COR-L47 (cell line): Measurements from ENCODE around the gene SFI1.
"Not testable (repeated sequence)": the region's sequence is repeated elsewhere in the genome, so short reads cannot be mapped to it uniquely, and the experiment has no call there.

ENCODE experiments used
- DNase-seq: peaks from one replicate; lab custom pipeline; 2025; lab: John Stamatoyannopoulos, UW

Gene SFI1

DNA sequence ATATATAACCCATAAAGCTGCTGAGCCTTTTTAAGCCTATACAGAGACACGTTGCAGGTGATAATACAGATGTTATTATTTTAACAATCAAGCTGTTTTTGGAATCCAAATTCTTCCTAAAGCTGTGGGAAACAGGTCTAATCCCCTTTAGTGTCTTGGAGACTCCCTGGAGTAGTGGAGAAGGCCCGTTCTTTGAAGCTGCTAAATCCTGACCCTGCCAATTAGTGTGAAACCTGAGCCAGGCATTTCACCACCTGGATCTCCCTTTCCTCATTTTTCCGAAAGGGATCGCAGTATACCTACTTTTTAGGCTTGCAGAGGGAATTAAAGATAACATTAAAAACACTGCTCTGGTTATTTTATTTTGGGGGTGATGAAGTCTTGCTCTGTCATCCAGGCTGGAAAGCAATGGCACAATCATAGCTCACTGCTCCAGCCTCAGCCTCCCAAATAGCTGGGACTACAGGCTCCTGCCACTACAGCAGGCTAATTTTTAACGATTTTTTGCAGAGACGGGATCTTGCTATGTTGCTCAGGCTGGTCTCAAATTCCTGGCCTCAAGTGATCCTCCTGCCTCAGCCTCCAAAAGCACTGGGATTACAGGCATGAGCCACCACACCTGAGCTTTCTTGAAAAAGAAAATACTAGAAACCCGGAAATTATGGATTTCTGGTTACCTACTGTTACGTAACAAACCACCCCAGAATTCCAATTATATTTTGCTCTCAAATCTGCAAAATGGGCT is 4.9 kb upstream of the SFI1 start:
- no peak for DNase-seq

DNA sequence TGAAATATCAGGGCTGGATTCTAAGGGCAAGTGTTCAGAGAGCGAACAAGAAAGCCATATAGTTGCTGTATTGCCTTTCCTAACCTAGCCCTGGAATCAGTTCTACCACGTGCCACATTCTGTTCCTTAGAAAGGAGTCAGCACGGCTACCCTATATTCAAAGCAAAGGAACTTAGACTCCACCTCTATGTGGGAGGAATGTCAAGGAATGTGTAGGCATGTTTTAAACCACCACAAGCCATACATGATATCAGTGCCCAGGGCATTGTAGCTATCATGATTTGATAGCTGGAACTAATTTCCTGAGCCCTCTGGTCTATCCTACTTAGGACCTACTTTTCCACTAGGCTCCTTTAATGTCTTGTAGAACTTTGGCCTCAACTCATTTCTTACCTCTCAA is 4.2 kb upstream of the SFI1 start:
- DNase-seq, result no peak

DNA sequence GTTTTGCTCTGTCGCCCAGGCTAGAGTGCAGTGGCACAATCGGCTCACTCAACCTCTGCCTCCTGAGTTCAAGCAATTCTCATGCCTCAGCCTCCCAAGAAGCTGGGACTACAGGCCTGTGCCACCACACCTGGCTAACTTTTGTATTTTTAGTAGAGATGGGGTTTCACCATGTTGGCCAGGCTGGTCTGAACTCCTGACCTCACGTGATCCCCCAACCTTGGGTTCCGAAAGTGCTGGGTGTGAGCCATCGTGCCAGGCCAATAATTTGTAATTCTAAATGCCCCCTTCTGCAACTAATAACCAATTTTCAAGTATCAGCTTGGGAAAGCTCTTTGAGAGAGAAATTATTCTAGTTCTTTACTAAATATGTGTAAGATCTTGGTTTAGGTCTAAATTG is 3.0 kb upstream of the SFI1 start:
- DNase-seq, result not testable (repeated sequence)

DNA sequence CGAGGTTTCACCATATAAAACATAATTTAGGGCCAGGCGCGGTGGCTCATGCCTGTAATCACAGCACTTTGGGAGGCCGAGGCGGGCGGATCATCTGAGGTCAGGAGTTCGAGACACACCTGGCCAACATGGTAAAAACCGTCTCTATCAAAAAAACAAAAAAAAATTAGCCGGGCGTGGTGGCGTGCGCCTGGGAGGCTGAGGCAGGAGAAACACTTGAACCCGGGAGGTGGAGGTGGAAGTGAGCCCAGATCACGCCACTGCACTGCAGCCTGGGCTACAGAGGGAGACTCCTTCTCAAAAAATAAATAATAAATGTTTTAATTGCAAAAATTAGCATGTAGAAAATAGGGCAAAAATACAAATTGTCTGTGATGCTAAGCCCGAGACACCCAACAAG is 993 bp upstream of the SFI1 start:
- DNase-seq, result no peak

DNA sequence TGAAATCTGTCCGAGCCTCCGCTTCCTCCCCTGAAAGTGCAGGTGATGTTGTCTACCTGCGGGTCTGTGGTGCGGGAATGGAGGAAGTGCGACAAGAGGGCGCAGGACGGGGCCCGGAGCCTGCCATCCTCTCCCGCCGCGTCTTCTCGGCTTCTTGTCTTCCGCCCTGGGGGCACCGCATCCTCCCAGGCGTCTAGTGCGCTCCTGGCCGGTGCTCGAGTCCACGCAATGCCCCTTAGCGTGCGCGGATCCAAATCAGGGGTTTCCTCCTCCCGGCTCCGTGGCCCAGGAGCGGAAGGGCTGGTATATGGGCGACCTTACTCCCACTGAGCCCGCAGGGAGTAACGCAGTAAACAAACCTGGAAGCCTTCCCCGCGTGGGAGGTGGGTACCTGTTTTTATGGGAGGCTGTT is 405 bp downstream of the SFI1 start:
- DNase-seq, result no peak

GRCh38 chr22:31497148-31497938 is 1.0 kb downstream of the SFI1 start:
- no peak for DNase-seq

GRCh38 chr22:31501738-31502137 is 5.4 kb downstream of the SFI1 start:
- DNase-seq, result no peak

- DNase-seq, result no peak
Measured at GRCh38 chr22:31503211-31503964, 7.1 kb downstream of the SFI1 start.

DNA sequence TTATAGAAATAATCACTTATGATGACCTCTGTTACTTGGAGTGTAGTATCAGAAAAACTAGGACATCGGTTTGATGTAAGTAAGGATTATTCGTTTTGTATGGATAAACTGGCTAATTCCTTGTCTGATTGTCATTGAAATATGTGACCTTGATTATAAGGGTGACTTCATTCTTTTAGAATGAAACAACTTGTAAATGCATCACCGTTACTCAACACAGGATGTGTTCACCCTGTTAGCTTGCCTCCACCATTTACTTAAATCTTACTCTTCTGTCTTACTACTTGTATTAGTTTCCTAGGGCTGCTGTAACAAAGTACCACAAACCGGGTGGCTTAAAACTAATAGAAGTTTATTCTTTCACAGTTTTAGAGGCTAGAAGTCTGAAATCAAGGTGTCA is 7.9 kb downstream of the SFI1 start:
- DNase-seq, result no peak

DNA sequence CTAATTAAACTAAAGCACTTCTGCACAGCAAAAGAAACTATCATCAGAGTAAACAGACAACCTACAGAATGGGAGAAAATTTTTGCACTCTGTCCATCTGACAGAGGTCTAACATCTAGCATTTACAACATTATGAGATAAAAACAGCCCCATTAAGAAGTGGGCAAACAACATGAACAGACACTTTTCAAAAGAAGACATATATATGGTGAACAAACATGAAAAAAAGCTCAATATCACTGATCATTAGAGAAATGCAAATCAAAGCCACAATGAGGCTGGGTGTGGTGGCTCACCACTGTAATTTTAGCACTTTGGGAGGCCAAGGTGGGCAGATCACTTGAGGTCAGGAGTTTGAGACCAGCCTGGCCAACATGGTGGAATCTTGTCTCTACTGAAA is 11.2 kb downstream of the SFI1 start:
- not testable (repeated sequence) for DNase-seq

DNA sequence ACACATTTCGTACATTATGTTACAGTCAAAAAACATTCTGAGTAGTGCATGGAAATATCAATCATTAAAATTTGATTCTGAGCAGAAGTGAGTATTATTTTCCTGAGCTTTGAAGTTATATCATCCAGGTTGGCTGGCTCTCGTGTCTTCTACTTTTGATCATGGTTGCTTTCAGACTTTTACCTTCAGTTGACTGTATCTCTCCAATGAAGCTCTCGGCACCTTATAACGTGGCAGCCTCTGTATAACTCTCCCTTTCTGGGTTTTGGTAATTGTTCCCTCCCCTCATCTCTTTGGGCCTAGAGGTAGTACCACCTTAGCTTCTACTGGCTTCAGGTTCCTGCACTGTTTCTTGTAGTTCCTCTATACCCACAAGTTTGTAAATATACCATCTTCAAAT is 12.2 kb downstream of the SFI1 start:
- no peak for DNase-seq

DNA sequence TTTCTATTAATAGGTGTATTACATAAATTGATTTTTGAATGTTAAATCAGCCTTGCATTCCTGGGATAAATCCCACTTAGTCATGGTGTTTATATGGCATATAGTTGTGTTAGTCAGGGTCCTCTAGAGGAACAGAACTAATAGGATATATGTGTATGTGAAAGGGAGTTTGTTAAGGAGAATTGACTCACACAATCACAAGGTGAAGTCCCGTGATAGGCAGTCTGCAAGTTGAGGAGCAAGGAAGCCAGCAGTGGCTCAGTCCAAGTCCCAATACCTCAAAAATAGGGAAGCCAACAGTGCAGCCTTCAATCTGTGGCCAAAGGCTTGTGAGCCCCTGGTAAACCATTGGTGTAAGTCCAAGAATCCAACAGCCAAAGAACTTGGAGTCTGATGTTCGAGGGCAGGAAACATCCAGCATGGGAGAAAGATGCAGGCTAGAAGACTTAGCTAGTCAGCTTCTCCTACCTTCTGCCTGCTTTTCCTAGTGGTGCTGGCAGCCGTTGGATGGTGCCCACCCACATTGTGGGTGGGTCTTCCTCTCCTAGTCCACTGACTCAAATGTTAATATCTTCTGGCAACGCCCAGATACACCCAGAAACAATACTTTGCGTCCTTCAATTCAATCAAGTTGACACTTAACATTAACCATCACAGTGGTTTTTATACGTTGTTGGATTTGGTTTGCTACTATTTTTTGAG is 12.9 kb downstream of the SFI1 start:
- DNase-seq, result no peak

DNA sequence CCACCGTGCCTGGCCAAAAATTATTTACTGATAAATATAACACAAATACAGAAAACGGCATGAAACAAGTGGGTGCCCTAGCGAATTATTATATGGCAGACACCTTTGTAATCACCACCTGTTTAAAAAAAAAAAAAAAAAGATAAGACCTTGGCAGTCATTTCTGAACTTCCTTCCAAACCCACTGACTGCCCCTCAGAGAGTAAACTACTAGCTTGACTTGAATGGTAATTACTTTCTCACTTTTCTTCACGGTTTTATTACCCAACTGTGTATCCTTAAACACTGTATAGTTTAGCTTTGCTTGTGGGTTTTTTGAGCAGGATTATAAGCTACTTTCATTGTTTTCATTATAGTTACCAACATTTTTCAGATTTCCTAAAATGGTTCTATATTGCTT is 23.7 kb downstream of the SFI1 start:
- DNase-seq, result no peak

DNA sequence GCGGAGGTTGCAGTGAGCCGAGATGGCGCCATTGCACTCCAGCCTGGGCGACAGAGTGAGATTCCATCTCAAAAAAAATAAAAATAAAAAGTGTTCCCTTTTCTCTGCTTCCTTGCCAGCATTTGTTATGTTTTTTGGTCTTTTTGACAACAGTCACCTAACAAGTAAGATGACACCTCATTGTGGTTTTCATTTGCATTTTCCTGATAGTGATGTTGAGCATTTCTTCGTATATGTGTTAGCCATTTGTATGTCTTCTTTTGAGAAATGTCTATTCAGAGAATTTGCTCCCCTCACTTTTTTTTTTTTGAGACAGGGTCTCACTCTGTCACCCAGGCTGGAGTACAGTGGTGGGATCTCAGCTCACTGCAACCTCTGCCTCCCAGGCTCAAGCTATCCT is 27.8 kb downstream of the SFI1 start:
- not testable (repeated sequence) for DNase-seq

DNA sequence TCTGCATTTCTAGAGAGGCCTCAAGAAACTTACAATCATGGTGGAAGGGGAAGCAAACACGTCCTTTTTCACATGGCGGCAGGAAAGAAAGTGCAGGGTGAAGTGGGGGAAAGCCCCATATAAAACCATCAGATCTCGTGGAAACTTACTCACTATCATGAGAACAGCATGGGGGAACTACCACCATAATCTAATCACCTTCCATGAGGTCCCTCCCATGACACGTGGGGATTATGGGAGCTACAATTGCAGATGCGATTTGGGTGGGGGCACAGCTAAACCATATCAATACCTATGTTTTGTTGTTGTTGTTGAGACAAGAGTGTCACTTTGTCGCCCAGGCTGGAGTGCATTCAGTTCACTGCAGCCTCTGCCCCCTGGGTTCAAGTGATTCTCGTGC is 29.9 kb downstream of the SFI1 start:
- DNase-seq, result no peak

- DNase-seq, result no peak
Measured at GRCh38 chr22:31530823-31531195, 34.5 kb downstream of the SFI1 start.

DNA sequence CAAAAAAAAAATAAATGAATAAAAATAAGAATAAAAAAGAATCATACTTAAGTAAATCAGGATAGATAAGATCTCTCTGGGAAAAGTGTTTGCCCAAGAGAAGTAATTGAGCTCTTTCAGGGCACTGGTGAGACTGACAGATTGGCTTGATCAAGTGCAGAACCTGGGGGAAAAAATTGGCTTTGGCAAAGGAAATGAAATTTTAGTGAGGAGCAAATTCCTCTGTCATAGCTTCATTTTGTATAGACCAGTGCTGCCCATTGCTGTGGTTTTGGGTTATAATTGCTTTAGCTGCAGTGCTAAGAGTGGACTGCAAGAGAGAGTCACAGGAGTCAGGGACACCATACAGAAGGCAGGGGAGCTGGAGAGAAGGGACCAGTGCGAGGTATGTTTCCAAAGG is 35.7 kb downstream of the SFI1 start:
- no peak for DNase-seq

GRCh38 chr22:31533374-31533773 is 37.0 kb downstream of the SFI1 start:
- DNase-seq, result no peak

GRCh38 chr22:31537019-31537535 is 40.7 kb downstream of the SFI1 start:
- DNase-seq, result no peak

GRCh38 chr22:31538815-31539214 is 42.5 kb downstream of the SFI1 start:
- no peak for DNase-seq

GRCh38 chr22:31540166-31540565 is 43.8 kb downstream of the SFI1 start:
- not testable (repeated sequence) for DNase-seq

GRCh38 chr22:31540966-31541365 is 44.6 kb downstream of the SFI1 start:
- DNase-seq, result no peak
